ENCODE results near the gene BMP6. TPM values are rescaled to one million over a fixed set of nuclear protein-coding genes. Genes with fewer than 3 reads are reported as not detected.
A peak's percentile ranks its signal among the peaks of the same experiment; 100 is the strongest.

BMP6 gene
- total RNA-seq, 1 donor from 2014 or later, result 0.97 TPM

GRCh38 chr6:7727946-7728854 is 2.3 kb downstream of the BMP6 start:
- DNase-seq (ENCODE audit: low spot score), result peak; percentile 28
- Mint-ChIP-seq H3K9me3 (ENCODE audit: unreplicated experiment) (no peaks in the 10 kb centered on the region), H3K36me3 (ENCODE audit: low read depth, unreplicated experiment) (no peaks in the 10 kb centered on the region), H3K4me1 (ENCODE audit: unreplicated experiment) (peaks cover 35% of the 10 kb centered on the region), H3K4me3 (ENCODE audit: unreplicated experiment) (peak overlapping the region; percentile 79), H3K27ac (ENCODE audit: unreplicated experiment) (no peak overlapping the region), H3K27me3 (ENCODE audit: unreplicated experiment) (peaks cover 20% of the 10 kb centered on the region)
- TF ChIP-seq CTCF (IDR thresholded peaks at IDR 0.05; ENCODE audit: unreplicated experiment), result no peak

GRCh38 chr6:7728855-7729590 is 3.1 kb downstream of the BMP6 start:
- peak overlapping the region; percentile 79 for H3K4me3 Mint-ChIP-seq (ENCODE audit: unreplicated experiment)
- DNase-seq (ENCODE audit: low spot score), result peak; percentile 18
- H3K36me3 Mint-ChIP-seq (ENCODE audit: low read depth, unreplicated experiment), result no peaks in the 10 kb centered on the region
- peaks cover 20% of the 10 kb centered on the region for H3K27me3 Mint-ChIP-seq (ENCODE audit: unreplicated experiment)
- peaks cover 35% of the 10 kb centered on the region for H3K4me1 Mint-ChIP-seq (ENCODE audit: unreplicated experiment)
- H3K27ac Mint-ChIP-seq (ENCODE audit: unreplicated experiment), result no peak overlapping the region
- no peak for TF ChIP-seq CTCF (IDR thresholded peaks at IDR 0.05; ENCODE audit: unreplicated experiment)
- no peaks in the 10 kb centered on the region for H3K9me3 Mint-ChIP-seq (ENCODE audit: unreplicated experiment)

GRCh38 chr6:7730001-7730783 is 4.3 kb downstream of the BMP6 start:
- Mint-ChIP-seq H3K27me3 (ENCODE audit: unreplicated experiment) (peaks cover 20% of the 10 kb centered on the region), H3K36me3 (ENCODE audit: low read depth, unreplicated experiment) (no peaks in the 10 kb centered on the region), H3K27ac (ENCODE audit: unreplicated experiment) (no peak overlapping the region), H3K9me3 (ENCODE audit: unreplicated experiment) (no peaks in the 10 kb centered on the region), H3K4me3 (ENCODE audit: unreplicated experiment) (no peak overlapping the region), H3K4me1 (ENCODE audit: unreplicated experiment) (peaks cover 35% of the 10 kb centered on the region)
- DNase-seq (ENCODE audit: low spot score), result no peak
- no peak for TF ChIP-seq CTCF (IDR thresholded peaks at IDR 0.05; ENCODE audit: unreplicated experiment)

- H3K9me3 Mint-ChIP-seq (ENCODE audit: unreplicated experiment), result no peaks in the 10 kb centered on the region
- DNase-seq (ENCODE audit: low spot score), result no peak
- H3K4me1 Mint-ChIP-seq (ENCODE audit: unreplicated experiment), result peaks cover 35% of the 10 kb centered on the region
- H3K36me3 Mint-ChIP-seq (ENCODE audit: low read depth, unreplicated experiment), result no peaks in the 10 kb centered on the region
- no peak for TF ChIP-seq CTCF (IDR thresholded peaks at IDR 0.05; ENCODE audit: unreplicated experiment)
- H3K27me3 Mint-ChIP-seq (ENCODE audit: unreplicated experiment), result peaks cover 16% of the 10 kb centered on the region
- no peak overlapping the region for H3K4me3 Mint-ChIP-seq (ENCODE audit: unreplicated experiment)
- no peak overlapping the region for H3K27ac Mint-ChIP-seq (ENCODE audit: unreplicated experiment)
Observed at GRCh38 chr6:7730784-7731227, 4.9 kb downstream of the BMP6 start.
